Measurements from ENCODE around the gene ATP6V0C.

- TF ChIP-seq ATF2 (CRISPR knock-in tag; IDR thresholded peaks at IDR 0.05; ENCODE audit: borderline replicate concordance, low read depth) (no peak), ZNF512 (CRISPR knock-in tag; IDR thresholded peaks at IDR 0.05; ENCODE audit: borderline replicate concordance) (no peak), PREB (CRISPR knock-in tag; IDR thresholded peaks at IDR 0.05; ENCODE audit: borderline replicate concordance) (no peak), CTCF (IDR thresholded peaks at IDR 0.05) (no peak), SOX15 (CRISPR knock-in tag; IDR thresholded peaks at IDR 0.05) (no peak), MAX (CRISPR knock-in tag; IDR thresholded peaks at IDR 0.05) (no peak), FOXP1 (CRISPR knock-in tag; IDR thresholded peaks at IDR 0.05; ENCODE audit: borderline replicate concordance) (no peak), OVOL2 (CRISPR knock-in tag; IDR thresholded peaks at IDR 0.05; ENCODE audit: borderline replicate concordance) (no peak), KAT7 (CRISPR knock-in tag; IDR thresholded peaks at IDR 0.05; ENCODE audit: borderline replicate concordance) (no peak)
These were observed 6.6 kb upstream of the ATP6V0C start for GRCh38 chr16:2507052-2507659.
